Upper lobe of left lung (tissue), 6 donors: ENCODE data around the gene SCGB1C2. TPM values are rescaled to one million over a fixed set of nuclear protein-coding genes. Genes with fewer than 3 reads are reported as not detected.

Experiments
- ATAC-seq, 2 donors: fragments of 200-7000 bp; cut with Tn5 transposase; one replicate each; pipeline ENCODE4 v1.9.1; 2022; ENCODE audit warnings: mild to moderate bottlenecking in 2 of 2, moderate library complexity in 2 of 2; ENCODE audit not compliant: low FRiP score in 2 of 2
- DNase-seq, 2 donors: peaks; one replicate each; pipeline ENCODE4 v3.0.0-alpha.2; 2019 to 2020
- H3K27ac ChIP-seq, 4 donors: fragments of 200-600 bp; sonication (generic); one replicate each; pipeline ENCODE4 v1.5.1; 2016 to 2019
- H3K27me3 ChIP-seq, 4 donors: fragments of 200-600 bp; sonication (generic); one replicate each; pipeline ENCODE4 v1.5.1; 2017 to 2019
- H3K36me3 ChIP-seq, 4 donors: fragments of 200-600 bp; sonication (generic); one replicate each; pipeline ENCODE4 v1.5.1; 2016 to 2019
- H3K4me1 ChIP-seq, 4 donors: fragments of 200-600 bp; sonication (generic); one replicate each; pipeline ENCODE4 v1.5.1; 2018 to 2019
- H3K4me3 ChIP-seq, 4 donors: fragments of 200-600 bp; sonication (generic); one replicate each; pipeline ENCODE4 v1.5.1; 2017 to 2019; ENCODE audit warnings: mild to moderate bottlenecking in 2 of 4, moderate library complexity in 1 of 4
- H3K9me3 ChIP-seq, 4 donors: fragments of 200-600 bp; sonication (generic); one replicate each; pipeline ENCODE4 v1.5.1; 2018 to 2019
- CTCF ChIP-seq, 6 experiments: fragments of 450-650 bp in 4 of 6; fragments of 200-600 bp in 2 of 6; sonication (generic) in 2 of 6; IDR thresholded peaks; one replicate each; pipeline ENCODE4 v1.5.1; 2016 to 2019; ENCODE audit warnings: antibody characterized with exemption in 6 of 6
- EP300 ChIP-seq, 4 donors: sonication (generic); formaldehyde crosslinking; IDR thresholded peaks; one replicate each; pipeline ENCODE4 v1.5.1; 2017; ENCODE audit warnings: antibody characterized with exemption in 4 of 4, control low read depth in 2 of 4
- POLR2A ChIP-seq, 4 donors: fragments of 450-650 bp; IDR thresholded peaks; one replicate each; pipeline ENCODE4 v1.5.1; 2016 to 2017; ENCODE audit warnings: antibody characterized with exemption in 4 of 4, mild to moderate bottlenecking in 2 of 4
- POLR2AphosphoS5 ChIP-seq, 2 donors: sonication (generic); formaldehyde crosslinking; IDR thresholded peaks; one replicate each; pipeline ENCODE4 v1.5.1; 2017; ENCODE audit warnings: antibody characterized with exemption in 2 of 2
- WGBS, 2 donors: methylation state at CpG; one replicate each; pipeline ENCODE4 v1.1.5; 2017 to 2018; 5-methylcytosine and 5-hydroxymethylcytosine counted together
- total RNA-seq, 6 donors: library from RNA; depleted of rRNA in 4 of 6; stranded (reverse); fragments of >200 nt in 4 of 6; gene quantifications; one replicate each; pipeline versions ENCODE4 v1.1.0 to v1.2.1, GENCODE V29; 2016 to 2021
- donor health status: DM: no; HTN: no; CAD: no; lungs with moderate emphysema.
- donor health status: DM: no; HTN: yes; CAD: no; lungs with severe emphysema.

Gene SCGB1C2
- total RNA-seq, 6 donors from 2014 or later = not detected

GRCh38 chr17:148757-149156 is 11.4 kb downstream of the SCGB1C2 start:
- H3K27ac ChIP-seq = no peak overlapping the region
- H3K4me1 ChIP-seq = peaks cover 0 to 9% (median 4%) of the 10 kb centered on the region in 4 donors
- no peaks in the 10 kb centered on the region for H3K9me3 ChIP-seq
- 79 to 81% methylated on average over 10 of the region's 11 CpGs for WGBS, 2 donors
- H3K4me3 ChIP-seq = no peak overlapping the region
- ATAC-seq (no peak), DNase-seq (no peak)
- no peaks in the 10 kb centered on the region for H3K36me3 ChIP-seq
- TF ChIP-seq EP300 (IDR thresholded peaks at IDR 0.05) (no peak), POLR2A (IDR thresholded peaks at IDR 0.05) (no peak), POLR2AphosphoS5 (IDR thresholded peaks at IDR 0.05) (no peak), CTCF (IDR thresholded peaks at IDR 0.05) (no peak)
- no peaks in the 10 kb centered on the region for H3K27me3 ChIP-seq

- Histone ChIP-seq H3K9me3 (no peaks in the 10 kb centered on the region), H3K4me1 (peaks cover 0 to 4% (median 3%) of the 10 kb centered on the region in 4 donors), H3K36me3 (no peaks in the 10 kb centered on the region), H3K27me3 (no peaks in the 10 kb centered on the region), H3K27ac (no peak overlapping the region), H3K4me3 (no peak overlapping the region)
- DNase-seq = no peak
- 85 to 87% methylated on average over 7 of the region's 7 CpGs for WGBS, 2 donors
- no peak for ATAC-seq
- TF ChIP-seq POLR2A (IDR thresholded peaks at IDR 0.05) (no peak), POLR2AphosphoS5 (IDR thresholded peaks at IDR 0.05) (no peak), EP300 (IDR thresholded peaks at IDR 0.05) (no peak)
Measured at GRCh38 chr17:149231-149630, 11.9 kb downstream of the SCGB1C2 start.

GRCh38 chr17:149897-150584 is 12.7 kb downstream of the SCGB1C2 start:
- 89 to 91% methylated on average over 8 to 9 of the region's 9 CpGs for WGBS, 2 donors
- H3K4me1 ChIP-seq = no peaks in the 10 kb centered on the region
- no peak overlapping the region for H3K4me3 ChIP-seq
- no peaks in the 10 kb centered on the region for H3K9me3 ChIP-seq
- no peak for TF ChIP-seq EP300 (IDR thresholded peaks at IDR 0.05)
- TF ChIP-seq POLR2A (IDR thresholded peaks at IDR 0.05) = no peak
- no peak for TF ChIP-seq CTCF (IDR thresholded peaks at IDR 0.05)
- TF ChIP-seq POLR2AphosphoS5 (IDR thresholded peaks at IDR 0.05) = no peak
- no peaks in the 10 kb centered on the region for H3K27me3 ChIP-seq
- no peak overlapping the region for H3K27ac ChIP-seq
- ATAC-seq (no peak), DNase-seq (peak in 1 of 2 donors; percentile 15)
- H3K36me3 ChIP-seq = no peaks in the 10 kb centered on the region

- ATAC-seq = no peak
- 93 to 95% methylated on average over 2 of the region's 2 CpGs for WGBS, 2 donors
Measured at GRCh38 chr17:151004-151403, 13.6 kb downstream of the SCGB1C2 start.

More at GRCh38 chr17:151004-151403, 13.6 kb downstream of the SCGB1C2 start:
- Histone ChIP-seq H3K36me3 (no peaks in the 10 kb centered on the region), H3K27ac (no peak overlapping the region), H3K4me3 (no peak overlapping the region), H3K27me3 (no peaks in the 10 kb centered on the region), H3K9me3 (no peaks in the 10 kb centered on the region), H3K4me1 (no peaks in the 10 kb centered on the region)
- no peak for TF ChIP-seq EP300 (IDR thresholded peaks at IDR 0.05)
- TF ChIP-seq CTCF (IDR thresholded peaks at IDR 0.05) = no peak
- DNase-seq = no peak
